Calu3 (cell line): ENCODE results near the gene GAK. TPM values are rescaled to one million over a fixed set of nuclear protein-coding genes. Genes with fewer than 3 reads are reported as not detected.

Source experiments
- BruUV-seq: library from RNA; stranded (reverse); fragments of 400-500 nt; replicated peaks from 2 replicates; lab custom pipeline; 2021; lab: Mats Ljungman, UMichigan
- CTCF ChIA-PET: fragments of 300-600 bp; sonication (Branson Sonifier 250); formaldehyde crosslinking; loops from one replicate; lab custom pipeline; 2022; ENCODE audit warnings: antibody characterized with exemption; lab: Charles Lee
- DNase-seq: peaks from one replicate; pipeline ENCODE4 v3.0.0; 2022
- H3K27ac Mint-ChIP-seq: one replicate; pipeline ENCODE4 v1.8.0; 2022; ENCODE audit warnings: mixed read lengths; ENCODE audit not compliant: unreplicated experiment
- H3K27me3 Mint-ChIP-seq: one replicate; pipeline ENCODE4 v1.8.0; 2022; ENCODE audit warnings: mixed read lengths; ENCODE audit not compliant: unreplicated experiment
- H3K36me3 Mint-ChIP-seq: one replicate; pipeline ENCODE4 v1.8.0; 2022; ENCODE audit warnings: mild to moderate bottlenecking, moderate library complexity, mixed read lengths; ENCODE audit not compliant: insufficient read depth, unreplicated experiment
- H3K4me1 Mint-ChIP-seq: one replicate; pipeline ENCODE4 v1.8.0; 2022; ENCODE audit warnings: mild to moderate bottlenecking, low read depth, mixed read lengths; ENCODE audit not compliant: unreplicated experiment
- H3K4me3 Mint-ChIP-seq: one replicate; pipeline ENCODE4 v1.8.0; 2022; ENCODE audit warnings: mild to moderate bottlenecking, low read depth, moderate library complexity, mixed read lengths; ENCODE audit not compliant: unreplicated experiment
- H3K9me3 Mint-ChIP-seq: one replicate; pipeline ENCODE4 v1.8.0; 2022; ENCODE audit warnings: low read depth, mixed read lengths; ENCODE audit not compliant: unreplicated experiment
- intact Hi-C: fragments of 100-400 bp; cut with micrococcal nuclease; formaldehyde crosslinking; loops from one replicate; pipeline ENCODE4 v1.10.0; 2022; ENCODE audit not compliant: unreplicated experiment
- total RNA-seq: library from RNA; stranded (reverse); gene quantifications from 2 replicates; pipeline ENCODE4 v1.2.3, GENCODE V29; 2022
- TF ChIP-seq, protein P1 (sequence below): fragments of 200-600 bp; IDR thresholded peaks from one replicate; pipeline ENCODE4 v1.8.0; 2022; ENCODE audit warnings: antibody characterized with exemption; ENCODE audit not compliant: unreplicated experiment

GAK gene
- total RNA-seq, 1 experiment from 2014 or later = 94.1 TPM

DNA sequence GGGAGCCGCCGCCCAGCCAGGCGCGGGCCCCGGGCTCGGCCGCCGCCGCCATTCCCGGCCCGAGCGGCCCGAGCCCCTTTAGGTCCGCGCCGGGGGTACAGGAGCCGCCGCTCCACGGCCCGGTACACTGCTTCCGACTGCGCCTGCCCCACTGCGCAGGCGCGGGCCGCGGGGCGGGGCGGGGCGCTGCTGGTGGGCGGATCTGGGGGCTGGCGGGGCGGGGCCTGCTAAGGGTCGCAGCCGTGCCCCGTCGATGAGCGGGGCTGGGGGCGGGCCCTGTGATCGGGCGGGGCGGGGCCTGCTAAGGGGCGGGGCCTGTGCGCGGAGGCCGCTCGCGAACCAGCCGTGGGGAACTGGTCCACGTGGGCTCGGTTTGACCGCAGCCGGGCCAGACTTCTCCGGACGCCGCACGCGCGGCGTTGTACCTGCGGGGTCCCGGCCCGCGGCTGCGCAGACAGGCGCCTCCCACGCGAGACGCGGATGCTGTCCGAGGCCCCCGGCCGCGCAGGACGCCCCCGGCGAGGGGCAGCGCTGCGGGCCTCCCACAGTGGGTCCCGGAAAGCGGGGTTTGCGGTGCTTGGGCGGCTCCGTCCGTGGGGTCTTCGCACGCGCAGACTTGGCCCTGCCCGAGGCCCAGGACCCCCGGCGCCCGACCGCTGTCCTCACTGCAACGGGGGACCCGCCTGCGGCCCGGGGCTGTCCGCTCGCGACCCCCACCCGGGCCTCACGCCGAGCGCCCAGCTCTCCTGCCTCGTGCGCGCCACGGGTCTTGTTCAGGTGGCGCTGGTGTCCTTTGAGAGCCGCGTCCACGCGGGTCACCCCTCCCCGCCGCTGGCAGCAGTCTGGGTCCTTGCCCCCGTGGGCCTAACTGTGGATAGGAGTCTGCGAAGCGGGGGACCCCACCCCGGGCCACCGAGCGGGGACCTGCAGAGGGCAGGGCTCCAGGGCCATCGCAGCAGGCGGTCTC is 41.6 kb upstream of the GAK start, which contains the start of gene DGKQ:
Gene DGKQ (minus strand): TSS at position 139 of the 967 bp plus-strand sequence. CDS start 87 bp downstream, at position 52.
- BruUV-seq = no TSS peak
- Mint-ChIP-seq H3K4me1 (peaks cover 14% of the 10 kb centered on the region), H3K27ac (no peak within 1 kb of the TSS), H3K9me3 (no peaks in the 10 kb centered on the region), H3K36me3 (peaks cover 10% of the 10 kb centered on the region), H3K4me3 (peak within 1 kb of the TSS; percentile 64), H3K27me3 (no peaks in the 10 kb centered on the region)
- CTCF ChIA-PET = no interaction called here
- intact Hi-C loops = no loop called here
- peak; percentile 76 for DNase-seq
- TF ChIP-seq, protein P1, sequence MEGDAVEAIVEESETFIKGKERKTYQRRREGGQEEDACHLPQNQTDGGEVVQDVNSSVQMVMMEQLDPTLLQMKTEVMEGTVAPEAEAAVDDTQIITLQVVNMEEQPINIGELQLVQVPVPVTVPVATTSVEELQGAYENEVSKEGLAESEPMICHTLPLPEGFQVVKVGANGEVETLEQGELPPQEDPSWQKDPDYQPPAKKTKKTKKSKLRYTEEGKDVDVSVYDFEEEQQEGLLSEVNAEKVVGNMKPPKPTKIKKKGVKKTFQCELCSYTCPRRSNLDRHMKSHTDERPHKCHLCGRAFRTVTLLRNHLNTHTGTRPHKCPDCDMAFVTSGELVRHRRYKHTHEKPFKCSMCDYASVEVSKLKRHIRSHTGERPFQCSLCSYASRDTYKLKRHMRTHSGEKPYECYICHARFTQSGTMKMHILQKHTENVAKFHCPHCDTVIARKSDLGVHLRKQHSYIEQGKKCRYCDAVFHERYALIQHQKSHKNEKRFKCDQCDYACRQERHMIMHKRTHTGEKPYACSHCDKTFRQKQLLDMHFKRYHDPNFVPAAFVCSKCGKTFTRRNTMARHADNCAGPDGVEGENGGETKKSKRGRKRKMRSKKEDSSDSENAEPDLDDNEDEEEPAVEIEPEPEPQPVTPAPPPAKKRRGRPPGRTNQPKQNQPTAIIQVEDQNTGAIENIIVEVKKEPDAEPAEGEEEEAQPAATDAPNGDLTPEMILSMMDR = no peak

DNA sequence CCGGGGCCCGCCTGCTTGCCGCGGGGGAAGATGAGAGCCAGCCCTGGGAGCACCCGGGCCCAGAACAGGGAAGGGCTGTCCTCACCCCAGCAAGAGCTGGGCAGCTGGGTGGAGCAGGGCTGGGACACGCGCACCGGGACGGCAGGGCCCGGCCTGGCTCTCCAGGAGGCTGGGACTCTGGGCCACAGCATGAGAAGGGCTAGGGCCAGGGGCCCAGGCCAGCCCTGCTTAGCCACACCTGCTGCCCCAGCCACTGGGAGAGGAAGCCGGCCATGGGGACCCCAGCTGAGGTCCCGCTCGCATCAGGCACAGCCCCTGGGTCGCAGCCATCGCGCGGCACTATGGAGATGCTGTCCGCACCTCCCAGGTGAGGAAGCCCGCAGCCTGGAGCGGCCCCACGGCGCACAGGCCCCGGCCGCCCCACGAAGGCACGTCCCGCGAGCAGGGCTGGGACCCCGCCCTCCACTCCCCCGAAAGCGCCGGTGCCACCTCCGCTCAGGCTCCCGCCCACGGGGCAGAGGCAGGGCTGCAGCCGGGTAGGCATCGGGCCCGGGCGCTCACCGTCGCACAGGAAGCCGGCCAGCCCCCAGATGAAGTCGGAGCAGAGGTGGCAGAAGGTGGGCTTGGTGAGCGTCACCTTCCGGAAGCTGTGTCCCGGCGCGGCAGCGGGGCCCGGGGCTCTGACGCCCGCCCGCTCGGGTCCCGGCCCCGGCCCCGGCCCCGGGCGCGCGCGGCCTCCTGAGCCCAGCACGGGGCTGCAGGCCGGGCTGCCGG is 40.7 kb upstream of the GAK start:
- peak; percentile 20 for DNase-seq
- peaks cover 10% of the 10 kb centered on the region for H3K36me3 Mint-ChIP-seq
- peaks cover 14% of the 10 kb centered on the region for H3K4me1 Mint-ChIP-seq
- intact Hi-C loops = no loop called here
- H3K9me3 Mint-ChIP-seq = no peaks in the 10 kb centered on the region
- no peaks in the 10 kb centered on the region for H3K27me3 Mint-ChIP-seq
- no TSS peak for BruUV-seq
- no peak overlapping the region for H3K27ac Mint-ChIP-seq
- peak overlapping the region; percentile 64 for H3K4me3 Mint-ChIP-seq
- TF ChIP-seq, protein P1 = no peak
- CTCF ChIA-PET = no interaction called here

DNA sequence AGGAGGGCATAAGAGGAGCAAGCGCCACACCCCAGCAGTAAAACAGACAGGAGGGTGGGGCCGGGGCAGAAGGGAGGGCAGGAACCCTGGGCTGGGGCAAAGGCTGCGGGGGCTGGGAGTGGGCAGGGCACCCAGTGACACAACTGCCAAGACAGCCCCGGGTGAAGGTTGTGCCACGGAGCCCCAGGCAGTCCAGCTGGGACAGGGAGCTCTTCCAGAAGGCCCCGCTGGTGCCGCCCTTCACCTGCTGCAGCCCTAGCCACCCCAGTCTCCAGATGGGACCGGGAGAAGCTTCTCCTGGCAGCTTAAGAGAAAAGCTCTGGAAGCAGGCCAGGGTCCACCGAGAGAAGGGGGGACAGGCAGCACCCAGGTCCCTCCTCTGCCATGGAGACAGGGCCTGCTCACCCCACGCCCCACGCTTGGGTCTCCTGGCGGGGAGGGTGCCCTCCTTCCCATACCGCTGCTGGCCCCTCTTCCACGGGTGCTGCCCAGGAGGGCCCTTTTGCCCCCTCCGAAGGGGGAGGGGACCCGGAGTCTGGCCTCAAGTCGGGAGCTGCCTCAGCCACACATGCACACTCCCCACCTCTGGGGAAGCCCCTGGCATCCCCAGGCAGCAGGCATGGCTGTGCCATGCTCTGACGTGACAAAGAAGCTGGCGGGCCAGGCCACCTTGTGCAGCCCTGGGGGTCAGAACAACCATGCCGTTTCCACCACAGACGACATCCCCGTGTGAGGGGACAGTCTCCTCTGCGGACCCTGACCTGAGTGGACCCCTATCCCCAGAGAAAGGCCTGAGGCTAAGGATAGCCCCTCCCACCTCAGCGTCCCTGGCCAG is 39.8 kb upstream of the GAK start:
- no TSS peak for BruUV-seq
- intact Hi-C loops = no loop called here
- no peaks in the 10 kb centered on the region for H3K9me3 Mint-ChIP-seq
- H3K4me3 Mint-ChIP-seq = peak overlapping the region; percentile 64
- TF ChIP-seq, protein P1 = no peak
- H3K27me3 Mint-ChIP-seq = no peaks in the 10 kb centered on the region
- H3K36me3 Mint-ChIP-seq = peaks cover 10% of the 10 kb centered on the region
- H3K27ac Mint-ChIP-seq = no peak overlapping the region
- H3K4me1 Mint-ChIP-seq = peaks cover 10% of the 10 kb centered on the region
- no peak for DNase-seq
- CTCF ChIA-PET = no interaction called here
